ENCODE measurements around the gene SSRP1. TPM values are rescaled to one million over a fixed set of nuclear protein-coding genes. Genes with fewer than 3 reads are reported as not detected.

Gene SSRP1
- total and polyA plus RNA-seq, 9 of the 15 experiments (the other 6 are each of a cell fraction or from before 2014, with no cell fraction given): 91.1 to 416 (median 245) TPM

DNA sequence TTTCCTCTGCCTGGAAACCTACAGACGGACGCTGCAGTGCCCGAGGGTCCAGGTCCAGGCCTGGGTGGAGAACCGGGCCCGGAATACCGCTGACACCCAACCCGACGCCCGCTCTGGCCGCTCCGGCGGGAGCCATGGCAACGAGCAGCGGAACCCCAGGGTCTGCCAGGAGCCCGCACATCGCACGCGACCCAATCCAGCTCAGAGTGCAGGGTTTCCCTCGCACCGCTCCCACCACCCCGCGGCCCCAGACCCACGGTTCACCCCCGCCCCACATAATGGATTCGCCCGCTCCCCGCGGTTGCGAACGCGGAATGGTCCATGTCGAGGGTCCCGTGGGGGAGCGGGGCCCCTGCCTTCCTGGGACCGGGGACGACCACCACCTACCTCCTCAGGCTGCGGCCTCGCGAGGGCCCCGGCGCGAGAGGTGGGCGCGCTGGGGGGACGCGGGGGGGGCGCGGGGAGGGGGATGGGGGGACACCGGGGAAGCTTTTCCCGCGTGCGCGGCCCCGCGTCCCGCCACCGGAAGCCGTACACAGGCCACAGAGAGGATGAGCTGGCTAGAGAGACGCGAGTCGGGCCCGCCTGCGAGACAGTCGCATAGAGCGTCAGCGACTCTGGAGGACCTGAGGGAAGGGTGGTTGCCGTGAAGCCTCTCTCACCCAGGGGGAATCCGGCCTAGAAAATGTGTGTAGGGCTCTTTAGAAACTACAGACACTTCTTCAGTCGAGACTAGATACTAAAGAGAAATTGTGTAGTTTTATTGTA lies at the start of gene SSRP1 (continued):
- TF ChIP-seq ZNF584 (CRISPR knock-in tag; IDR thresholded peaks at IDR 0.05; ENCODE audit: low read depth): no peak
- peak; percentile 95 for TF ChIP-seq PCBP1 (IDR thresholded peaks at IDR 0.05; ENCODE audit: low read depth, low read length, poor library complexity, severe bottlenecking)
- no peak for TF ChIP-seq CBFA2T2 (conservative IDR thresholded peaks at IDR 0.05)
- TF ChIP-seq, protein P1, sequence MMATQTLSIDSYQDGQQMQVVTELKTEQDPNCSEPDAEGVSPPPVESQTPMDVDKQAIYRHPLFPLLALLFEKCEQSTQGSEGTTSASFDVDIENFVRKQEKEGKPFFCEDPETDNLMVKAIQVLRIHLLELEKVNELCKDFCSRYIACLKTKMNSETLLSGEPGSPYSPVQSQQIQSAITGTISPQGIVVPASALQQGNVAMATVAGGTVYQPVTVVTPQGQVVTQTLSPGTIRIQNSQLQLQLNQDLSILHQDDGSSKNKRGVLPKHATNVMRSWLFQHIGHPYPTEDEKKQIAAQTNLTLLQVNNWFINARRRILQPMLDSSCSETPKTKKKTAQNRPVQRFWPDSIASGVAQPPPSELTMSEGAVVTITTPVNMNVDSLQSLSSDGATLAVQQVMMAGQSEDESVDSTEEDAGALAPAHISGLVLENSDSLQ (IDR thresholded peaks at IDR 0.05): no peak
- TF ChIP-seq, protein P2, sequence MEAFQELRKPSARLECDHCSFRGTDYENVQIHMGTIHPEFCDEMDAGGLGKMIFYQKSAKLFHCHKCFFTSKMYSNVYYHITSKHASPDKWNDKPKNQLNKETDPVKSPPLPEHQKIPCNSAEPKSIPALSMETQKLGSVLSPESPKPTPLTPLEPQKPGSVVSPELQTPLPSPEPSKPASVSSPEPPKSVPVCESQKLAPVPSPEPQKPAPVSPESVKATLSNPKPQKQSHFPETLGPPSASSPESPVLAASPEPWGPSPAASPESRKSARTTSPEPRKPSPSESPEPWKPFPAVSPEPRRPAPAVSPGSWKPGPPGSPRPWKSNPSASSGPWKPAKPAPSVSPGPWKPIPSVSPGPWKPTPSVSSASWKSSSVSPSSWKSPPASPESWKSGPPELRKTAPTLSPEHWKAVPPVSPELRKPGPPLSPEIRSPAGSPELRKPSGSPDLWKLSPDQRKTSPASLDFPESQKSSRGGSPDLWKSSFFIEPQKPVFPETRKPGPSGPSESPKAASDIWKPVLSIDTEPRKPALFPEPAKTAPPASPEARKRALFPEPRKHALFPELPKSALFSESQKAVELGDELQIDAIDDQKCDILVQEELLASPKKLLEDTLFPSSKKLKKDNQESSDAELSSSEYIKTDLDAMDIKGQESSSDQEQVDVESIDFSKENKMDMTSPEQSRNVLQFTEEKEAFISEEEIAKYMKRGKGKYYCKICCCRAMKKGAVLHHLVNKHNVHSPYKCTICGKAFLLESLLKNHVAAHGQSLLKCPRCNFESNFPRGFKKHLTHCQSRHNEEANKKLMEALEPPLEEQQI (IDR thresholded peaks at IDR 0.05): 0 out of 2 replicates have a peak, but pooled peaks have one; percentile 30
- TF ChIP-seq PHF8 (IDR thresholded peaks at IDR 0.05; ENCODE audit: borderline replicate concordance, low read length): peak; percentile 69; the same call in 1 of the 2 replicates
- TF ChIP-seq, protein P3, sequence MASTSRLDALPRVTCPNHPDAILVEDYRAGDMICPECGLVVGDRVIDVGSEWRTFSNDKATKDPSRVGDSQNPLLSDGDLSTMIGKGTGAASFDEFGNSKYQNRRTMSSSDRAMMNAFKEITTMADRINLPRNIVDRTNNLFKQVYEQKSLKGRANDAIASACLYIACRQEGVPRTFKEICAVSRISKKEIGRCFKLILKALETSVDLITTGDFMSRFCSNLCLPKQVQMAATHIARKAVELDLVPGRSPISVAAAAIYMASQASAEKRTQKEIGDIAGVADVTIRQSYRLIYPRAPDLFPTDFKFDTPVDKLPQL (IDR thresholded peaks at IDR 0.05; ENCODE audit: extremely low read depth, insufficient read length): no peak
- TF ChIP-seq NBN (IDR thresholded peaks at IDR 0.05; ENCODE audit: low read depth): peak; percentile 85; the same call in 1 of the 2 replicates
- TF ChIP-seq, protein P4, sequence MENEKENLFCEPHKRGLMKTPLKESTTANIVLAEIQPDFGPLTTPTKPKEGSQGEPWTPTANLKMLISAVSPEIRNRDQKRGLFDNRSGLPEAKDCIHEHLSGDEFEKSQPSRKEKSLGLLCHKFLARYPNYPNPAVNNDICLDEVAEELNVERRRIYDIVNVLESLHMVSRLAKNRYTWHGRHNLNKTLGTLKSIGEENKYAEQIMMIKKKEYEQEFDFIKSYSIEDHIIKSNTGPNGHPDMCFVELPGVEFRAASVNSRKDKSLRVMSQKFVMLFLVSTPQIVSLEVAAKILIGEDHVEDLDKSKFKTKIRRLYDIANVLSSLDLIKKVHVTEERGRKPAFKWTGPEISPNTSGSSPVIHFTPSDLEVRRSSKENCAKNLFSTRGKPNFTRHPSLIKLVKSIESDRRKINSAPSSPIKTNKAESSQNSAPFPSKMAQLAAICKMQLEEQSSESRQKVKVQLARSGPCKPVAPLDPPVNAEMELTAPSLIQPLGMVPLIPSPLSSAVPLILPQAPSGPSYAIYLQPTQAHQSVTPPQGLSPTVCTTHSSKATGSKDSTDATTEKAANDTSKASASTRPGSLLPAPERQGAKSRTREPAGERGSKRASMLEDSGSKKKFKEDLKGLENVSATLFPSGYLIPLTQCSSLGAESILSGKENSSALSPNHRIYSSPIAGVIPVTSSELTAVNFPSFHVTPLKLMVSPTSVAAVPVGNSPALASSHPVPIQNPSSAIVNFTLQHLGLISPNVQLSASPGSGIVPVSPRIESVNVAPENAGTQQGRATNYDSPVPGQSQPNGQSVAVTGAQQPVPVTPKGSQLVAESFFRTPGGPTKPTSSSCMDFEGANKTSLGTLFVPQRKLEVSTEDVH (IDR thresholded peaks at IDR 0.05; ENCODE audit: low read depth, partially characterized antibody): peak; percentile 80
- no peak for TF ChIP-seq ESRRA (IDR thresholded peaks at IDR 0.05; ENCODE audit: borderline replicate concordance, low read depth)
- no peak for TF ChIP-seq POLR2AphosphoS2 (IDR thresholded peaks at IDR 0.05; ENCODE audit: low read length)
- TF ChIP-seq, protein P5, sequence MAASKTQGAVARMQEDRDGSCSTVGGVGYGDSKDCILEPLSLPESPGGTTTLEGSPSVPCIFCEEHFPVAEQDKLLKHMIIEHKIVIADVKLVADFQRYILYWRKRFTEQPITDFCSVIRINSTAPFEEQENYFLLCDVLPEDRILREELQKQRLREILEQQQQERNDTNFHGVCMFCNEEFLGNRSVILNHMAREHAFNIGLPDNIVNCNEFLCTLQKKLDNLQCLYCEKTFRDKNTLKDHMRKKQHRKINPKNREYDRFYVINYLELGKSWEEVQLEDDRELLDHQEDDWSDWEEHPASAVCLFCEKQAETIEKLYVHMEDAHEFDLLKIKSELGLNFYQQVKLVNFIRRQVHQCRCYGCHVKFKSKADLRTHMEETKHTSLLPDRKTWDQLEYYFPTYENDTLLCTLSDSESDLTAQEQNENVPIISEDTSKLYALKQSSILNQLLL (CRISPR knock-in tag; IDR thresholded peaks at IDR 0.05; ENCODE audit: borderline replicate concordance): no peak
- TF ChIP-seq, protein P6, sequence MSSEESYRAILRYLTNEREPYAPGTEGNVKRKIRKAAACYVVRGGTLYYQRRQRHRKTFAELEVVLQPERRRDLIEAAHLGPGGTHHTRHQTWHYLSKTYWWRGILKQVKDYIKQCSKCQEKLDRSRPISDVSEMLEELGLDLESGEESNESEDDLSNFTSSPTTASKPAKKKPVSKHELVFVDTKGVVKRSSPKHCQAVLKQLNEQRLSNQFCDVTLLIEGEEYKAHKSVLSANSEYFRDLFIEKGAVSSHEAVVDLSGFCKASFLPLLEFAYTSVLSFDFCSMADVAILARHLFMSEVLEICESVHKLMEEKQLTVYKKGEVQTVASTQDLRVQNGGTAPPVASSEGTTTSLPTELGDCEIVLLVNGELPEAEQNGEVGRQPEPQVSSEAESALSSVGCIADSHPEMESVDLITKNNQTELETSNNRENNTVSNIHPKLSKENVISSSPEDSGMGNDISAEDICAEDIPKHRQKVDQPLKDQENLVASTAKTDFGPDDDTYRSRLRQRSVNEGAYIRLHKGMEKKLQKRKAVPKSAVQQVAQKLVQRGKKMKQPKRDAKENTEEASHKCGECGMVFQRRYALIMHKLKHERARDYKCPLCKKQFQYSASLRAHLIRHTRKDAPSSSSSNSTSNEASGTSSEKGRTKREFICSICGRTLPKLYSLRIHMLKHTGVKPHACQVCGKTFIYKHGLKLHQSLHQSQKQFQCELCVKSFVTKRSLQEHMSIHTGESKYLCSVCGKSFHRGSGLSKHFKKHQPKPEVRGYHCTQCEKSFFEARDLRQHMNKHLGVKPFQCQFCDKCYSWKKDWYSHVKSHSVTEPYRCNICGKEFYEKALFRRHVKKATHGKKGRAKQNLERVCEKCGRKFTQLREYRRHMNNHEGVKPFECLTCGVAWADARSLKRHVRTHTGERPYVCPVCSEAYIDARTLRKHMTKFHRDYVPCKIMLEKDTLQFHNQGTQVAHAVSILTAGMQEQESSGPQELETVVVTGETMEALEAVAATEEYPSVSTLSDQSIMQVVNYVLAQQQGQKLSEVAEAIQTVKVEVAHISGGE (CRISPR knock-in tag; IDR thresholded peaks at IDR 0.05): peak in 1 of 3 experiments; percentile 94; a peak in 2 of 6 replicates

Data from K562 (cell line).